ENCODE results near the gene KCTD15. TPM values are rescaled to one million over a fixed set of nuclear protein-coding genes. Genes with fewer than 3 reads are reported as not detected.

Gene KCTD15
- total RNA-seq, 3 donors from 2014 or later (not counting 1 experiment from before 2014, with no cell fraction given), result 0.59 to 4.7 (median 1.4) TPM

- Mint-ChIP-seq H3K9me3 (no peaks in the 10 kb centered on the region), H3K27ac (no peak overlapping the region), H3K36me3 (no peaks in the 10 kb centered on the region), H3K27me3 (ENCODE audit: low read depth in 2 of 2) (peaks cover 32 to 42% of the 10 kb centered on the region in 2 donors), H3K4me3 (no peak overlapping the region), H3K4me1 (no peaks in the 10 kb centered on the region)
- no peak overlapping the region for H3K27ac ChIP-seq (ENCODE audit: low read length)
- intact Hi-C loops (cut with micrococcal nuclease), result no loop called here
- ATAC-seq (no peak), DNase-seq (no peak)
- no peaks in the 10 kb centered on the region for H3K27me3 ChIP-seq (ENCODE audit: control insufficient read depth, insufficient read depth, low read length)
- H3K9me3 ChIP-seq (ENCODE audit: control insufficient read depth, insufficient read depth, low read length), result no peaks in the 10 kb centered on the region
- H3K36me3 ChIP-seq (ENCODE audit: control insufficient read depth, insufficient read depth, low read length), result no peaks in the 10 kb centered on the region
- no peaks in the 10 kb centered on the region for H3K4me1 ChIP-seq (ENCODE audit: control insufficient read depth, insufficient read depth, low read length)
- no peak overlapping the region for H3K4me3 ChIP-seq (ENCODE audit: low read length)
- WGBS (ENCODE audit: insufficient coverage), result 80% methylated on average over 5 of the region's 5 CpGs
- TF ChIP-seq CTCF (IDR thresholded peaks at IDR 0.05), result no peak
Observed at GRCh38 chr19:33841685-33842084, 45.0 kb downstream of the KCTD15 start.

DNA sequence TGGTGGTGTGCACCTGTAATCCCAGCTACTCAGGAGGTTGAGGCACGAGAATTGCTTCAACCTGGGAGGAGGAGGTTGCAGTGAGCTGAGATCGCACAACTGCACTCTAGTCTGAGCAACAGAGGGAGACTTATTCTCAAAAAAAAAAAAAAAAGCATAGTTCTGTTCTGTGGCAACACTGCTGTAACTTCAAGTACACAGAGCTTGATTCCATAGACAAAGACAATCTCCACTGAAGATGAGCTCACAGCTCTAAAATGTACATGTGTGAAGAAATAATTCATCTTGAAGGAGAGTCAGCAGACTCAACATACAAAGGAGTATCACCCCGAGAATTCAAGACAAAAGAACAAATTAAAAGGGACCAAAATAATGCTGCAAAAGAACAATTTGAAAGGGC is 47.8 kb downstream of the KCTD15 start:
- no peak overlapping the region for H3K27ac Mint-ChIP-seq
- H3K4me3 Mint-ChIP-seq, result no peak overlapping the region
- DNase-seq (no peak), ATAC-seq (no peak)
- WGBS (ENCODE audit: insufficient coverage), result 80% methylated on average over 2 of the region's 3 CpGs
- H3K36me3 ChIP-seq (ENCODE audit: control insufficient read depth, insufficient read depth, low read length), result no peaks in the 10 kb centered on the region
- no peaks in the 10 kb centered on the region for H3K4me1 ChIP-seq (ENCODE audit: control insufficient read depth, insufficient read depth, low read length)
- TF ChIP-seq CTCF (IDR thresholded peaks at IDR 0.05), result no peak
- H3K4me1 Mint-ChIP-seq, result no peaks in the 10 kb centered on the region
- no peaks in the 10 kb centered on the region for H3K9me3 ChIP-seq (ENCODE audit: control insufficient read depth, insufficient read depth, low read length)
- intact Hi-C loops (cut with micrococcal nuclease), result no loop called here
- H3K27me3 Mint-ChIP-seq (ENCODE audit: low read depth in 2 of 2), result peaks cover 29 to 47% of the 10 kb centered on the region in 2 donors
- no peaks in the 10 kb centered on the region for H3K36me3 Mint-ChIP-seq
- no peaks in the 10 kb centered on the region for H3K27me3 ChIP-seq (ENCODE audit: control insufficient read depth, insufficient read depth, low read length)
- no peak overlapping the region for H3K4me3 ChIP-seq (ENCODE audit: low read length)
- H3K9me3 Mint-ChIP-seq, result no peaks in the 10 kb centered on the region
- H3K27ac ChIP-seq (ENCODE audit: low read length), result no peak overlapping the region

DNA sequence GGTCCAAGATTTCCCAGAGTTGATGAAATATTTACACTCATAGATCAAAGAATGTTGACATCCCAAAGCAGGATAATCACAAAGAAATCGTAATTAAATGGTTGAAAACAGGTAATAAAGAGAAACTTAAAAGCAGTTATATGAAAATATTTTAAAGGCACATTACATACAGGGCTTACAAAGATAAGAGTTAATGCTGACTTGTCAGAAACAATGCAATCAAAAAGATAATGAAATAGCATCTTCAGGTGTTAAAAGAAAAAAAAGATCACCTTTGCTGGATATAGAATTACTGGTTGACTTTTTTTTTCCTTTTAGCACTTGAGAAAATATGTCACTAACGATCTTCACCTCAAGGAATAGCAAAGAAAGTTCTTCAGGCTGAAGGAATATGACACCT is 48.8 kb downstream of the KCTD15 start:
- peaks cover 4% of the 10 kb centered on the region for H3K36me3 Mint-ChIP-seq
- H3K27ac Mint-ChIP-seq, result no peak overlapping the region
- H3K4me3 ChIP-seq (ENCODE audit: low read length), result no peak overlapping the region
- peaks cover 29 to 51% of the 10 kb centered on the region in 2 donors for H3K27me3 Mint-ChIP-seq (ENCODE audit: low read depth in 2 of 2)
- H3K4me3 Mint-ChIP-seq, result no peak overlapping the region
- intact Hi-C loops (cut with micrococcal nuclease), result no loop called here
- no peaks in the 10 kb centered on the region for H3K4me1 ChIP-seq (ENCODE audit: control insufficient read depth, insufficient read depth, low read length)
- no peaks in the 10 kb centered on the region for H3K36me3 ChIP-seq (ENCODE audit: control insufficient read depth, insufficient read depth, low read length)
- peaks cover 3% of the 10 kb centered on the region for H3K9me3 ChIP-seq (ENCODE audit: control insufficient read depth, insufficient read depth, low read length)
- no peaks in the 10 kb centered on the region for H3K4me1 Mint-ChIP-seq
- no peak for TF ChIP-seq CTCF (IDR thresholded peaks at IDR 0.05)
- no peak for ATAC-seq
- 73% methylated on average over 1 of the region's 2 CpGs for WGBS (ENCODE audit: insufficient coverage)
- no peaks in the 10 kb centered on the region for H3K27me3 ChIP-seq (ENCODE audit: control insufficient read depth, insufficient read depth, low read length)
- no peak for DNase-seq
- no peak overlapping the region for H3K27ac ChIP-seq (ENCODE audit: low read length)
- no peaks in the 10 kb centered on the region for H3K9me3 Mint-ChIP-seq

DNA sequence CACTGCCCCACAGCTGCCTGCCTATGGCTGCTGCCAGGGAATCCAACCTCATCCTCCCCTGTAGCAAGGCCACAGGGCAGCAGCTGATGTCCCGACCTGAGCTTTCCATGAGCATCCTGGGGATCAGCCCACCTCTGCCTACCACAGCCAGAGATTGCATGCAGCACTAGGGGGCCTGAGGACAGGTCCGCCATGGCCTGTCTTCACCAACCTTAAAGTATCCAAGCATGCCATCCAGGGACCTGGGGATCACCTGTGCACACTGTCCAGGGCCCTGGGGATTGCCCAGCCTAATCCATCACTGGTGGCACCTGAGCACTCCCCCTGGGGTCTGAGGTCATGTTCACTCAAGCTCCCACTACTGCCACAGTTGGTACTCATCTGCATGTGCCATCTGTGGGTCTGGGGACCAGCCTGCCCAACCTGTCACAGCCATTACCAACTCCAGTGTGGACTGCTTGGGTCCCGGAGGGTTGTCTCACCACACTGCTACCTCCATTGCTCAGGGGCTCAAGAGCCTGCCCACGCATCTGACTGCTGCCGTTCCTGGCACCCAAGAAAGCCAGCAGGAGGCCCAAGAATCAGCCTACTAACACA is 53.0 kb downstream of the KCTD15 start:
- DNase-seq (no peak), ATAC-seq (no peak)
- WGBS (ENCODE audit: insufficient coverage), result 89% methylated on average over 5 of the region's 5 CpGs
- Histone ChIP-seq H3K4me1 (ENCODE audit: control insufficient read depth, insufficient read depth, low read length) (no peaks in the 10 kb centered on the region), H3K9me3 (ENCODE audit: control insufficient read depth, insufficient read depth, low read length) (peaks cover 3% of the 10 kb centered on the region), H3K27ac (ENCODE audit: low read length) (no peak overlapping the region), H3K4me3 (ENCODE audit: low read length) (no peak overlapping the region), H3K36me3 (ENCODE audit: control insufficient read depth, insufficient read depth, low read length) (no peaks in the 10 kb centered on the region), H3K27me3 (ENCODE audit: control insufficient read depth, insufficient read depth, low read length) (no peaks in the 10 kb centered on the region)
- H3K36me3 Mint-ChIP-seq, result peaks cover 6% of the 10 kb centered on the region
- H3K27ac Mint-ChIP-seq, result no peak overlapping the region
- no peak for TF ChIP-seq CTCF (IDR thresholded peaks at IDR 0.05)
- H3K27me3 Mint-ChIP-seq (ENCODE audit: low read depth in 2 of 2), result peaks cover 16 to 48% of the 10 kb centered on the region in 2 donors
- intact Hi-C loops (cut with micrococcal nuclease), result no loop called here
- H3K4me1 Mint-ChIP-seq, result no peaks in the 10 kb centered on the region
- no peak overlapping the region for H3K4me3 Mint-ChIP-seq
- H3K9me3 Mint-ChIP-seq, result peaks cover 2 to 3% of the 10 kb centered on the region in 2 donors
